Measurements from ENCODE around the gene GIGYF2.

GRCh38 chr2:232890896-232891601 is 193.9 kb downstream of the GIGYF2 start:
- no peak for TF ChIP-seq CTCF (IDR thresholded peaks at IDR 0.05; ENCODE audit: low read length)
- TF ChIP-seq EZH2 (optimal IDR thresholded peaks at IDR 0.05; ENCODE audit: low read depth, low read length) = no peak
